GM12891 (cell line): ENCODE data around the gene CACNA2D2.

Experiments used
- DNase-seq: peaks from one replicate; pipeline ENCODE4 v3.0.0; 2011; ENCODE audit warnings: low spot score; ENCODE audit not compliant: insufficient read length
- FAIRE-seq: peaks from 2 replicates; lab custom pipeline; 2011; peaks lifted over from hg19 to GRCh38; lab: Jason Lieb, UNC
- PAX5 ChIP-seq: IDR thresholded peaks from 2 replicates; pipeline ENCODE4 v1.6.1; 2011; ENCODE audit warnings: low read length, moderate library complexity, mild to moderate bottlenecking; ENCODE audit not compliant: insufficient read depth, severe bottlenecking
- POLR2A ChIP-seq: IDR thresholded peaks from 2 replicates; pipeline ENCODE4 v1.6.1; 2011; ENCODE audit warnings: low read depth, low read length, control low read depth
- POLR2AphosphoS5 ChIP-seq: IDR thresholded peaks from 2 replicates; pipeline ENCODE4 v1.6.1; 2011; ENCODE audit warnings: low read depth, low read length, control low read depth
- POU2F2 ChIP-seq: IDR thresholded peaks from 2 replicates; pipeline ENCODE4 v1.6.1; 2011; ENCODE audit warnings: low read depth, mild to moderate bottlenecking, control low read depth, low read length, moderate library complexity
- SPI1 ChIP-seq: IDR thresholded peaks from 2 replicates; pipeline ENCODE4 v1.6.1; 2011; ENCODE audit warnings: low read depth, low read length, control low read depth
- TAF1 ChIP-seq: IDR thresholded peaks from 2 replicates; pipeline ENCODE4 v1.6.1; 2011; ENCODE audit warnings: low read depth, low read length, control low read depth

CACNA2D2 gene

GRCh38 chr3:50436114-50436674, 67.2 kb downstream of the CACNA2D2 start:
- DNase-seq (peak; percentile 89), FAIRE-seq (peak; percentile 82)
- no peak for TF ChIP-seq POLR2A
- TF ChIP-seq PAX5: no peak
- TF ChIP-seq POU2F2: no peak
- TF ChIP-seq SPI1: no peak
- TF ChIP-seq POLR2AphosphoS5: no peak
- no peak for TF ChIP-seq TAF1

- TF ChIP-seq PAX5: no peak
- TF ChIP-seq POLR2A: no peak
- no peak for TF ChIP-seq TAF1
- no peak for TF ChIP-seq POU2F2
- TF ChIP-seq POLR2AphosphoS5: no peak
- TF ChIP-seq SPI1: no peak
- DNase-seq (no peak), FAIRE-seq (no peak)
These were observed 67.9 kb downstream of the CACNA2D2 start for GRCh38 chr3:50435371-50436113.

- no peak for FAIRE-seq
- DNase-seq: no peak
- no peak for TF ChIP-seq POU2F2
- TF ChIP-seq PAX5: no peak
- no peak for TF ChIP-seq POLR2AphosphoS5
- no peak for TF ChIP-seq TAF1
These were observed 69.5 kb downstream of the CACNA2D2 start for GRCh38 chr3:50433954-50434353.

- DNase-seq (no peak), FAIRE-seq (no peak)
- TF ChIP-seq POLR2A (no peak), POU2F2 (no peak), POLR2AphosphoS5 (no peak), SPI1 (no peak), TAF1 (no peak), PAX5 (no peak)
These were observed 72.4 kb downstream of the CACNA2D2 start for GRCh38 chr3:50430950-50431435.

- TF ChIP-seq PAX5 (no peak), SPI1 (no peak), TAF1 (no peak), POLR2AphosphoS5 (no peak), POLR2A (no peak), POU2F2 (no peak)
- no peak for FAIRE-seq
- no peak for DNase-seq
These were observed 73.2 kb downstream of the CACNA2D2 start for GRCh38 chr3:50430191-50430590.

- FAIRE-seq (no peak), DNase-seq (no peak)
- no peak for TF ChIP-seq PAX5
These were observed 75.3 kb downstream of the CACNA2D2 start for GRCh38 chr3:50428007-50428633.

GRCh38 chr3:50427217-50427616, 76.2 kb downstream of the CACNA2D2 start:
- no peak for TF ChIP-seq POLR2AphosphoS5
- TF ChIP-seq POLR2A: no peak
- TF ChIP-seq TAF1: no peak
- no peak for TF ChIP-seq PAX5
- TF ChIP-seq SPI1: no peak
- TF ChIP-seq POU2F2: no peak
- FAIRE-seq: no peak
- DNase-seq: no peak

GRCh38 chr3:50425911-50426310, 77.5 kb downstream of the CACNA2D2 start:
- DNase-seq (no peak), FAIRE-seq (no peak)
- no peak for TF ChIP-seq POLR2A
- no peak for TF ChIP-seq TAF1
- TF ChIP-seq PAX5: no peak
- no peak for TF ChIP-seq SPI1

- TF ChIP-seq SPI1 (no peak), POLR2A (no peak), TAF1 (no peak)
- DNase-seq (no peak), FAIRE-seq (no peak)
These were observed 79.9 kb downstream of the CACNA2D2 start for GRCh38 chr3:50423543-50423942.

GRCh38 chr3:50422153-50422552, 81.3 kb downstream of the CACNA2D2 start:
- TF ChIP-seq POU2F2 (no peak), TAF1 (no peak)
- no peak for DNase-seq
- no peak for FAIRE-seq
